NOMO-1 (cell line): ENCODE results near the gene PXDC1.
A peak's percentile ranks its signal among the peaks of the same experiment; 100 is the strongest.
"Not testable (repeated sequence)": the region's sequence is repeated elsewhere in the genome, so short reads cannot be mapped to it uniquely, and the experiment has no call there.

Experiments used
- DNase-seq, 2 experiments: peaks; one replicate each; lab custom pipeline; 2025; ENCODE audit not compliant: unreplicated experiment in 2 of 2; lab: John Stamatoyannopoulos, UW

Gene PXDC1

GRCh38 chr6:3784423-3784822, 32.9 kb upstream of the PXDC1 start:
- DNase-seq: no peak

- DNase-seq: no peak
Observed at GRCh38 chr6:3782876-3783832, 31.6 kb upstream of the PXDC1 start.

GRCh38 chr6:3781504-3781903, 30.0 kb upstream of the PXDC1 start:
- no peak for DNase-seq

GRCh38 chr6:3779574-3779849, 28.0 kb upstream of the PXDC1 start:
- DNase-seq: no peak

GRCh38 chr6:3778701-3779573, 27.4 kb upstream of the PXDC1 start:
- DNase-seq: no peak

GRCh38 chr6:3777730-3778461, 26.4 kb upstream of the PXDC1 start:
- no peak for DNase-seq

GRCh38 chr6:3776881-3777507, 25.5 kb upstream of the PXDC1 start:
- DNase-seq: no peak

GRCh38 chr6:3775847-3776246, 24.3 kb upstream of the PXDC1 start:
- DNase-seq: no peak

GRCh38 chr6:3775386-3775785, 23.9 kb upstream of the PXDC1 start:
- DNase-seq: no peak

- no peak for DNase-seq
Observed at GRCh38 chr6:3773678-3774298, 22.3 kb upstream of the PXDC1 start.

- DNase-seq: not testable (repeated sequence)
Observed at GRCh38 chr6:3772127-3772999, 20.9 kb upstream of the PXDC1 start.

- DNase-seq: no peak
Observed at GRCh38 chr6:3771407-3772011, 20.0 kb upstream of the PXDC1 start.

GRCh38 chr6:3770023-3770720, 18.7 kb upstream of the PXDC1 start:
- no peak for DNase-seq

- DNase-seq: peak in 1 of 2 experiments; percentile 36
Observed at GRCh38 chr6:3769610-3770009, 18.1 kb upstream of the PXDC1 start.

GRCh38 chr6:3768502-3768901, 17.0 kb upstream of the PXDC1 start:
- no peak for DNase-seq

GRCh38 chr6:3767483-3767882, 16.0 kb upstream of the PXDC1 start:
- not testable (repeated sequence) for DNase-seq

- DNase-seq: no peak
Observed at GRCh38 chr6:3766214-3766613, 14.7 kb upstream of the PXDC1 start.

GRCh38 chr6:3765415-3765814, 13.9 kb upstream of the PXDC1 start:
- DNase-seq: no peak
